T follicular helper cell (primary cell): ENCODE measurements around the gene PSMD13.
A peak's percentile ranks its signal among the peaks of the same experiment; 100 is the strongest.
"Not testable (repeated sequence)": the region's sequence is repeated elsewhere in the genome, so short reads cannot be mapped to it uniquely, and the experiment has no call there.

Source experiments
- DNase-seq: peaks from one replicate; pipeline ENCODE4 v3.0.0-alpha.2; 2020; ENCODE audit warnings: low read depth

Gene PSMD13

DNA sequence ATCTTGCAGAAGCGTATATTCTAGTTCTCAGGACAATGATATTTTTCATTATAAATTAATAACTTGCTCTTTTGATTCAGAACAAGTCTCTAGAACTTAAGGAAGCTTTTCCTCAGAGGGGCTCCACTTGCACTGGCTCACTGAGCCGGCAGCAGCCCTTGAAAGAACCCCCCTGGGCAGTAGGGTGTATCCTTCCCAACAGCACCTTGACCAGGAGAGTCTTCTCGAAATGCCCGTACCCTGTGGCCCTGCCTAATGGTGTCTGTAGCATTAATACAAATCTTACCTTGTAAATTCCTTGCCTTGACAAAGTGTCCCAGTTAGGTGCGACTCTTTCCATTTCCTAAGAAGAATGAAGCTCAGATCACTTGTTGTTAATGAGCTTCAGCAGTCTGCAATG, 13.5 kb downstream of the PSMD13 start:
- no peak for DNase-seq

DNA sequence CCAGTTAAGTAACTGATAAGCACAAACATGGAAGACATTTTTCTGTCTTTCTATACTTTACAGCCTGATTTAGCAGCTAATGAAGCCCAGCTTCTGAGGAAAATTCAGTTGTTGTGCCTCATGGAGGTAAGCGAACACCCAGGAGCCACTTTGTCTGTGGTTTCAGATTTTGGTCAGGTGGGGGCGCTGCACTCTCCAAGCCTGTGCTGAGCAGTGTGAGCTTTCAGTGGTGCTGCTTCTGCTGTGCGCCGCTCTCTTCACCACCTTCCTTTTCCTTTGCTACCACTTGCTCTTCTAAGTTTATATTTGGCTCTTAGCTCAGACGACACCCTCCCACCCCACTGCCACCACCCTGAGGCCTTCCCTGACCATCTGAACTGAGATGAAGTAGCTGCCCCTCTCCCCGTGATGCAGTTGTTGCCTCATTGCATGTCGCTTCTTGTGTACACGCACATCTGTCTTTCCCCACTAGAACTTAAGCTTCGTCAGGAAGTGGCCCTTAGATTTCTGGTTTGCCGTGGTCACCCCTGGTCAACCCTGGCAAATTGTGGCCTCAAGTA, 14.0 kb downstream of the PSMD13 start:
- peak; percentile 79 for DNase-seq

- DNase-seq = no peak
These were observed 14.8 kb downstream of the PSMD13 start for GRCh38 chr11:251550-251949.

DNA sequence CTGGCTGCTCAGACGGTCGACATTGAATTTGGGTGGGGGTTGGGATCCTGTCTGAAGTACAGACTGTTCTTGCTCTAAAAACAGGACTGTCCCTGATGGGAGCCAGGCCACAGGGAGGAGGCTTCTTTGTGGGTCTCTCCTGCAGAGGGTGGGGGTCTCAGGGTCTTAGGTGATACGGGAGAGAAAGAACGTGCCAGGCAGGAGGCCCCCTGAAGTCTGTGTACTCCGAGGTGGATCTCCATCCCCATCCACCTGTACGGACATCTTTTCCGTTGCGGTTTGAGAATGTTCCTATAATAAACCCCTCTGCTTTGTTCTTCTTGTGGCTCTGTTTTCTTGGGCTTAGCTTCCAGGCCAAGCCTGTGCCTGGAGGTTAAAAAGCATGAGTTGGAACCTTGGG, 15.9 kb downstream of the PSMD13 start:
- DNase-seq = no peak

DNA sequence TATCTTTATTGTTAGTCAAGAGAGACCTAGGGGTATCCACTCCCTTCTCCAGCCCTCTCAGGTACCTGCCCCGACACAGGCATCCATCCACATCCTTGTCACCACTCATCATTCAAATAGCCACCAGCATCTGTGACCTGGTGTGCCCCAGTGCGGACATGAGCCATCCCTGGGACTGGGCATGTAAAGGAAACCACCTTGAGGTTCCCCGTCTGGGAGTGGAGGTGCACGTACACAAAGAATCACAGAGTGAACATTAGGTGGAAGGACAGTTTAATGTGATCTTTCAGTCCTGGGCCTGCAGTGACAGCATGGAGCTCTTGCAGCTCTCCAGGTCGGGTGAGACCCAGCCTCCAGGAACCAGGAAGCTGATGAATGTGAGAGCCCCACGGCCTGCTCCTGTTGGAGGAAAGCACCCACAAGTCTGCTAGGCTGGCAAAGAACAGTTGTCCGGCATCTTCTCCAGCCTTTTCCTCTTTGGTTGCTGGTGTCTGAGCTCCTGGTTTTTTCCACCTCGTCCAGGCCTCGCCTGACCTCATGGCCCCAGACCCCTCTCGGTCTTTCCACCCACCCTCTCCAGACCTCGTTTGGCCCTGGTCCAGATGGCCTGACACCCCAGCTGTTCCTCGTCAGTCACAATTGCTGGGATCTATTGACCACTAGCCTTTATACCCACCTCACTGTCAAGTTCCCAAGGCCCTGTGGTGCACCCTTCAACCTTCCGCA, 16.5 kb downstream of the PSMD13 start:
- DNase-seq = no peak

DNA sequence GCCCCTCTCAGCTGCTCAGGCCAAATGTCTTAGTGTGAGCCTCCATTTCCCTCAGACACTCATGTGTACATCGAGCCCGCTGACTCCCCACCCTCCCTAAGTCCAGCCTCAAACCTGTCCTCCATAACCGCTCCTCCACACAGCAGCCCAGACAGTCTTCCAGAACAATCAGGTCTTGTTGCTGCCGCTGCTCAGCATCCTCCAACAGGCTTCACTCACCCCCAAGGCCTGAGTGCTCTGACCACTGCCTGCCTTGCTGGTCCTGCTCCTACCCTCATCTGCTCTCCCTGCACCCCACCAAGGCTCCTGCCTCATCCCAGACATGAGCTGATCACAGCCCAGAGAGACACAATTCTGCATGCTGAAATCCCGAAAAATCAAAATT, 17.1 kb downstream of the PSMD13 start:
- DNase-seq = no peak

- no peak for DNase-seq
These were observed 18.4 kb downstream of the PSMD13 start for GRCh38 chr11:255176-255575.

DNA sequence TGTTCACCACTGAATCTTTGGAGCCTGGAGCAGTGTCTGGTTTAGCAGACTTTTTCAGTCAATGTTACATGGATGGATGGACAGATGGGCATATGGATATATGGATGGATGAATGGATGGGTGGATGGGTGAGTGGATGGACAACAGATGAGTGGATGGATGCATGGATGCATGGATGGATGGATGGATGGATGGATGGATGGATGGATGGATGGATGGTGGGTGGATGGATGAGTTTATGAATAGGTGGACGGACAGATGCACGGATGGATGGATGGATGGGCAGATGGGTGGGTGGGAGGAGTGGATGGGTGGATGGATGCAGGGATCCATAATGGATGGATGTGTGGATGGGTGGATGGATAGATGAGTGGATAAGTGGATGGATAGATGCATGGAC, 19.0 kb downstream of the PSMD13 start:
- no peak for DNase-seq

DNA sequence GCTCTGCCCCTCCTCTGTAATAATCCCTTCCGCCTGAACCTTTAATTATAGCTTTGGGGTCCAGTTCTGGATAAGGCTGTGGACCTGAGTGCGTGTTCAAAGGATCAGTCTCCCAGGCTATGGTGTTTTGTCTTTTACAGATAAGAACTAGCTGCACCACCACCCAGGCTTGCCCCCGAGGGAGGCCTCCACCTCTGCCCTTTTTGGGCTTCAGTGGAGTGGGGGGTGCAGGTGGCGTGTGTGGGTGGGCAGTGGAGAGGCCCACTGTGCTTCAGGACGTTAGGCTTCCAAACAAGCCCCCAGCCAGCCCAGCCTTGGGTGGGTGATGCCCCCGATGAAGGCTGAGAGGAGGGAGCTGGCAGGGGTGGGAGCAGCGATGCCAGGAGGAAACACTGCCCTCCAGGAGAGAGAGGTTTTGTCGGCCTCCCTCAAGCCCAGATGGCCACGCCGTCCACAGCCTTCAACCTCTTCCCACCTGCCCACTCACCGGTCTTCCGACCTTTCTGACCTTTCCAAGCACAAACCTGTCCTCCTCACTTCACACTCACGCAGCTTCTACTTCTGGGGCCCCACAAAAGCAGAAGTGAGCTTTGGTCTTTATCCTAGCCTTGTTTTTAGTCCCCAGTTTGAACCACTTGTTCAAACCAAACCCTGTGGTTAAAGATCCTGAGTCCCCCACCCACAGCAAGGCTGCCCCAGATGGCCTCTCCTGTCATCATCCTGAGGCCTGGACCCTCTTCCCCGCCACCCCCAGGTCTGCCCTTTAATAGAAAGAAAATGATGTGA, 20.4 kb downstream of the PSMD13 start:
- no peak for DNase-seq

DNA sequence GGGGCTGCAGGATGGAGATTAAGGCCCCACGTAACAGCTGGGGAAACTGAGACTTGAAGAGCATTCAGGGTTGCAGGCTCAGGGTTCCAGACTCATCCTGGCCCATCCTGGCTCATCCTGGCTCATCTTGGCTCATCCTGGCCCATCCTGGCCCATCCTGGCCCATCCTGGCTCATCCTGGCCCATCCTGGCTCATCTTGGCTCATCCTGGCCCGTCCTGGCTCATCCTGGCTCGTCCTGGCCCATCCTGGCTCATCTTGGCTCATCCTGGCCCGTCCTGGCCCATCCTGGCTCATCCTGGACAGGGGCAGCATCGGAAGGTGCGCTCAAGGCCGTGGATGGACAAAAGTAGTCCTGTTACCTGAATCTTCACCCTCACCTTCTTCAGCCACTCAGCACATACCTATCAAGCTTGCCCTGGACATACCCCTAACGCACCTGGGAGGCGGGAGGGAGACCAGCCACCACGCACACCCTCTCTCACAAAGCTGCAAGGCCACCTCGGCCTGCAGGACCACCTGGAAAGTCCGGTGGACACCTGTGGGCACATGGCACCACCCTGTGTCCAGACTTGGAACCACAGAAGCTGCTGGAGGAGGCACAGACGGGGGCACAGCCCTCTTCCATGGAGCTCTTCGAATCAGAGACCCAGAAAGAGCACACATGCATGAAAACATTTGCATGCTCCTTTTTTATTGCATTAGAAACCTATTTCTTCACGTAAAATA, 21.2 kb downstream of the PSMD13 start:
- no peak for DNase-seq

- DNase-seq = no peak
These were observed 22.6 kb downstream of the PSMD13 start for GRCh38 chr11:259413-259812.

- DNase-seq = no peak
These were observed 24.8 kb downstream of the PSMD13 start for GRCh38 chr11:261624-262023.

- no peak for DNase-seq
These were observed 30.1 kb downstream of the PSMD13 start for GRCh38 chr11:266676-267439.

- no peak for DNase-seq
These were observed 30.8 kb downstream of the PSMD13 start for GRCh38 chr11:267491-267994.

- DNase-seq = not testable (repeated sequence)
These were observed 32.0 kb downstream of the PSMD13 start for GRCh38 chr11:268716-269145.

DNA sequence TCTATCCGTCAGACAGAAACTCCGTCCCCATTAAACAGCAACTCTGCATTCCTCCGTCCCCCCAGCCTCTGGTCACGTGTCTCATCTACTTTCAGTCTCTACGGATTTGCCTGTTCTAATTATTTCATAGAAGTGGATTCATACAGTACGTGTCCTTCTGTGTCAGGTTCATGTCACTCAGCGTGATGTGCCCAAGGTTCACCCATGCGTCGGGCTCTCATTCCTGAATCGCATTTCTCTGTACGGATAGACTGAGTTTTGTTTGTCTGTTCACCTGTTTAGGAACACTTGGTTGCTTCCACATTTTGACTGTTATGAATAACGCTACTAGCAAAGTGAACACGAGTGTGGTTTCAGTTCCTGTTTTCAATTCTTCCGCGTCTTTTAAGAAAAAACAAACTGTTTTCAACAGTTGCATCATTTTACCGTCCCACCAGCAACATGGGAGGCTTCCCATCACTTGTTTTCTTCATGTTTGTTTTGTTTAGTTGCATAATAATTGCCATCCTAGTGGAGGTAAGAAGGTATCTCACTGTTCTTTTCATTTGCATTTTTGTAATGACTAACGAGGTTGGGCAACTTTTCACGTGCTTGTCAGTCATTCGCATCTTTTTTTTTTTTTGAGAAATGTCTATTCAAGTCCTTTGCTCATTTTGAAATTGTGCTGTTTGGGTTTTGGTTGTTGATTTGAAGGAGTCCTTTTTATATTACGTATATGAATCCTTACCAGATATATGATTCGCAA, 32.5 kb downstream of the PSMD13 start:
- DNase-seq = no peak

- no peak for DNase-seq
These were observed 33.9 kb downstream of the PSMD13 start for GRCh38 chr11:270451-271318.

- DNase-seq = no peak
These were observed 34.5 kb downstream of the PSMD13 start for GRCh38 chr11:271319-271715.

GRCh38 chr11:272195-272930, 35.6 kb downstream of the PSMD13 start:
- DNase-seq = no peak
